KMS-11 (cell line): ENCODE results near the gene AMH.
A peak's percentile ranks its signal among the peaks of the same experiment; 100 is the strongest.

Experiments
- H2AFZ ChIP-seq: fragments of 200-600 bp; sonication (generic); 2 replicates; pipeline ENCODE4 v1.6.1; 2016; ENCODE audit warnings: antibody characterized with exemption, mixed run types, low read depth
- H3K27ac ChIP-seq: fragments of 200-600 bp; sonication (generic); 2 replicates; pipeline ENCODE4 v1.6.1; 2016; ENCODE audit warnings: mild to moderate bottlenecking, mixed run types
- H3K27me3 ChIP-seq: fragments of 200-600 bp; sonication (generic); 2 replicates; pipeline ENCODE4 v1.6.1; 2017; ENCODE audit warnings: mild to moderate bottlenecking, low read depth, mixed run types, moderate library complexity; ENCODE audit not compliant: insufficient read depth
- H3K36me3 ChIP-seq: fragments of 200-600 bp; sonication (generic); 2 replicates; pipeline ENCODE4 v1.6.1; 2017; ENCODE audit warnings: mild to moderate bottlenecking, mixed run types; ENCODE audit not compliant: insufficient read depth
- H3K4me1 ChIP-seq: fragments of 200-600 bp; sonication (generic); 2 replicates; pipeline ENCODE4 v1.6.1; 2016; ENCODE audit warnings: mild to moderate bottlenecking, low read depth, mixed run types; ENCODE audit not compliant: poor library complexity, severe bottlenecking
- H3K4me2 ChIP-seq: fragments of 200-600 bp; sonication (generic); 2 replicates; pipeline ENCODE4 v1.7.0; 2016; ENCODE audit warnings: mild to moderate bottlenecking, mixed run types
- H3K4me3 ChIP-seq: fragments of 200-600 bp; sonication (generic); IDR thresholded peaks from 2 replicates; pipeline ENCODE4 v1.6.1; 2017; ENCODE audit warnings: low read depth, low read length, mixed read lengths; ENCODE audit not compliant: insufficient read depth
- H3K79me2 ChIP-seq: fragments of 200-600 bp; sonication (generic); 2 replicates; pipeline ENCODE4 v1.6.1; 2016; ENCODE audit warnings: low read depth, mixed run types; ENCODE audit not compliant: insufficient read depth
- H3K9ac ChIP-seq: fragments of 200-600 bp; sonication (generic); 2 replicates; pipeline ENCODE4 v1.6.1; 2016; ENCODE audit warnings: mild to moderate bottlenecking, mixed run types
- H4K20me1 ChIP-seq: fragments of 200-600 bp; sonication (generic); 2 replicates; pipeline ENCODE4 v1.6.1; 2016; ENCODE audit warnings: mild to moderate bottlenecking, mixed run types; ENCODE audit not compliant: insufficient read depth
- TF ChIP-seq, protein P1 (sequence below): fragments of 200-600 bp; sonication (generic); conservative IDR thresholded peaks from 2 replicates; pipeline ENCODE4 v1.6.1; 2017; ENCODE audit warnings: low read depth, mild to moderate bottlenecking, antibody characterized with exemption, low read length, moderate library complexity, mixed read lengths

AMH gene

DNA sequence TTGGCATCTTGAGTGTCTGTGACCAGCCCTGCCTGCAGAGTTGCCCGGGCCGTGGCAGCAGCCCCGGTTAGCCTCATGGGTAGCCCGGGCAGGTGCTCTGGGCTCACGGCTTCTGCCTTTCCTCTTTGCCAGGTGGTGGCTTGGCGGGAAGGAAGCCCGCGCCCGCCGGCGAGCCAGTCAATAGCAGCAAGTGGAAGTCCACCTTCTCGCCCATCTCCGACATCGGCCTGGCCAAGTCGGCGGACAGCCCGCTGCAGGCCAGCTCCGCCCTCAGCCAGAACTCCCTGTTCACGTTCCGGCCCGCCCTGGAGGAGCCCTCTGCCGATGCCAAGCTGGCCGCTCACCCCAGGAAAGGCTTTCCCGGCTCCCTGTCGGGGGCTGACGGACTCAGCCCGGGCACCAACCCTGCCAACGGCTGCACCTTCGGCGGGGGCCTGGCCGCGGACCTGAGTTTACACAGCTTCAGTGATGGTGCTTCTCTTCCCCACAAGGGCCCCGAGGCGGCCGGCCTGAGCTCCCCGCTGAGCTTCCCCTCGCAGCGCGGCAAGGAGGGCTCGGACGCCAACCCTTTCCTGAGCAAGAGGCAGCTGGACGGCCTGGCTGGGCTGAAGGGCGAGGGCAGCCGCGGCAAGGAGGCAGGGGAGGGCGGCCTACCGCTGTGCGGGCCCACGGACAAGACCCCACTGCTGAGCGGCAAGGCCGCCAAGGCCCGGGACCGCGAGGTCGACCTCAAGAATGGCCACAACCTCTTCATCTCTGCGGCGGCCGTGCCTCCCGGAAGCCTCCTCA lies 22.9 kb upstream of the AMH start:
- TF ChIP-seq, protein P1, sequence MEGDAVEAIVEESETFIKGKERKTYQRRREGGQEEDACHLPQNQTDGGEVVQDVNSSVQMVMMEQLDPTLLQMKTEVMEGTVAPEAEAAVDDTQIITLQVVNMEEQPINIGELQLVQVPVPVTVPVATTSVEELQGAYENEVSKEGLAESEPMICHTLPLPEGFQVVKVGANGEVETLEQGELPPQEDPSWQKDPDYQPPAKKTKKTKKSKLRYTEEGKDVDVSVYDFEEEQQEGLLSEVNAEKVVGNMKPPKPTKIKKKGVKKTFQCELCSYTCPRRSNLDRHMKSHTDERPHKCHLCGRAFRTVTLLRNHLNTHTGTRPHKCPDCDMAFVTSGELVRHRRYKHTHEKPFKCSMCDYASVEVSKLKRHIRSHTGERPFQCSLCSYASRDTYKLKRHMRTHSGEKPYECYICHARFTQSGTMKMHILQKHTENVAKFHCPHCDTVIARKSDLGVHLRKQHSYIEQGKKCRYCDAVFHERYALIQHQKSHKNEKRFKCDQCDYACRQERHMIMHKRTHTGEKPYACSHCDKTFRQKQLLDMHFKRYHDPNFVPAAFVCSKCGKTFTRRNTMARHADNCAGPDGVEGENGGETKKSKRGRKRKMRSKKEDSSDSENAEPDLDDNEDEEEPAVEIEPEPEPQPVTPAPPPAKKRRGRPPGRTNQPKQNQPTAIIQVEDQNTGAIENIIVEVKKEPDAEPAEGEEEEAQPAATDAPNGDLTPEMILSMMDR, result no peak
- Histone ChIP-seq H3K9ac (no peak overlapping the region), H3K27me3 (no peaks in the 10 kb centered on the region), H3K4me2 (no peak overlapping the region), H2AFZ (no peak overlapping the region), H3K4me1 (peaks cover 16% of the 10 kb centered on the region), H3K36me3 (0 out of 2 replicates have a peak, but pooled peaks cover 3% of the 10 kb centered on the region), H4K20me1 (no peaks in the 10 kb centered on the region), H3K4me3 (no peak overlapping the region), H3K79me2 (no peaks in the 10 kb centered on the region), H3K27ac (no peak overlapping the region)

DNA sequence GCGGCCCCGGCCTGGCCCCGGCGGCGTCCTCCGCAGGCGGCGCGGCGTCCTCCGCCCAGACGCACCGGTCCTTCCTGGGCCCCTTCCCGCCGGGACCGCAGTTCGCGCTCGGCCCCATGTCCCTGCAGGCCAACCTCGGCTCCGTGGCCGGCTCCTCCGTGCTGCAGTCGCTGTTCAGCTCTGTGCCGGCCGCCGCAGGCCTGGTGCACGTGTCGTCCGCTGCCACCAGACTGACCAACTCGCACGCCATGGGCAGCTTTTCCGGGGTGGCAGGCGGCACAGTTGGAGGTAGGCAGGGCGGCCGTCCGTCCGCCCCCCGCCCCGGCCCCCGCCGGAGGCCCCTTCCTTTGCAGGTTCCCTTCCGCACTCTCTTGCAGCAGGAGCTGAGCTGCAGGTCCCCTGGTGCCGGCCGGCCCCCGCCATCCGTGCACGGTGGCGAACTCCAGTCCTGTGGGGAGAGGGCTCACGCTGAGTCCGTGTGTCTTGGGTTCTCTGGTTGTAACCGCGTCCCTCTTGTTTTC lies 22.2 kb upstream of the AMH start:
- H3K79me2 ChIP-seq, result no peaks in the 10 kb centered on the region
- H4K20me1 ChIP-seq, result no peaks in the 10 kb centered on the region
- TF ChIP-seq, protein P1, result no peak
- no peak overlapping the region for H2AFZ ChIP-seq
- peak overlapping the region; percentile 81; the same call in 1 of the 2 replicates for H3K27ac ChIP-seq
- H3K4me2 ChIP-seq, result peak overlapping the region; percentile 56
- peaks cover 16% of the 10 kb centered on the region for H3K4me1 ChIP-seq
- H3K9ac ChIP-seq, result no peak overlapping the region
- H3K27me3 ChIP-seq, result no peaks in the 10 kb centered on the region
- H3K36me3 ChIP-seq, result 0 out of 2 replicates have a peak, but pooled peaks cover 3% of the 10 kb centered on the region
- H3K4me3 ChIP-seq, result no peak overlapping the region

DNA sequence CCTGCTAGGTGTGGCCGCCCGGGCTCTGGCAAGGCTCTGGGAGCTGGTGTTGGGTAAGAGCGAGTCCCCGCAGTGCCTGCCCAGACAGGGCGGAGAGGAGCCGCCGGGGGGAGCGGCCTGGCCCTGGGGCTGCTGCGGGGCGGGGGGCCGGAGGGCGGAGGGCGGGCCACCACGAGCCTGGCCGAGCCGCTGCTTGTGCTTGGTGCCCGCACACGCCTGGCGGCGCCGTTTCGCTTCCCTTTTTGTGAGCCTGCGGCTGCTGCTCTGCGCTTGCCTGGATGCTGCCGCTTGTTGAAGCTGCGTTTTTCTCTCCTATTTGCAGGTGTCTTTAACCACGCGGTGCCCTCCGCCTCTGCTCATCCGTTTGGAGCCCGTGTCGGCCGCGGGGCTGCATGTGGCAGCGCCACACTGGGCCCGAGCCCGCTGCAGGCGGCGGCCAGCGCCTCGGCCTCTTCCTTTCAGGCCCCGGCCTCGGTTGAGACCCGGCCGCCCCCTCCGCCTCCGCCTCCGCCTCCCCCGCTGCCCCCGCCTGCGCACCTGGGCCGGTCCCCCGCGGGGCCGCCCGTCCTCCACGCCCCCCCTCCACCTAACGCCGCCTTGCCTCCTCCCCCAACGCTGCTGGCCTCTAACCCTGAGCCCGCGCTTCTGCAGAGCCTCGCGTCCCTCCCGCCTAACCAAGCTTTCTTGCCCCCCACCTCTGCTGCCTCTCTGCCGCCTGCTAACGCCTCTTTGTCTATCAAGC lies 21.5 kb upstream of the AMH start:
- TF ChIP-seq, protein P1, result 0 out of 2 replicates have a peak, but pooled peaks have one; percentile 4
- peaks cover 3% of the 10 kb centered on the region; the same call in 1 of the 2 replicates for H3K36me3 ChIP-seq
- peak overlapping the region; percentile 56 for H3K4me2 ChIP-seq
- no peaks in the 10 kb centered on the region for H4K20me1 ChIP-seq
- H3K27me3 ChIP-seq, result no peaks in the 10 kb centered on the region
- H3K9ac ChIP-seq, result peak overlapping the region; percentile 35; the same call in 1 of the 2 replicates
- H3K79me2 ChIP-seq, result no peaks in the 10 kb centered on the region
- peaks cover 16% of the 10 kb centered on the region for H3K4me1 ChIP-seq
- H3K27ac ChIP-seq, result peak overlapping the region; percentile 81
- H3K4me3 ChIP-seq, result no peak overlapping the region
- no peak overlapping the region for H2AFZ ChIP-seq

DNA sequence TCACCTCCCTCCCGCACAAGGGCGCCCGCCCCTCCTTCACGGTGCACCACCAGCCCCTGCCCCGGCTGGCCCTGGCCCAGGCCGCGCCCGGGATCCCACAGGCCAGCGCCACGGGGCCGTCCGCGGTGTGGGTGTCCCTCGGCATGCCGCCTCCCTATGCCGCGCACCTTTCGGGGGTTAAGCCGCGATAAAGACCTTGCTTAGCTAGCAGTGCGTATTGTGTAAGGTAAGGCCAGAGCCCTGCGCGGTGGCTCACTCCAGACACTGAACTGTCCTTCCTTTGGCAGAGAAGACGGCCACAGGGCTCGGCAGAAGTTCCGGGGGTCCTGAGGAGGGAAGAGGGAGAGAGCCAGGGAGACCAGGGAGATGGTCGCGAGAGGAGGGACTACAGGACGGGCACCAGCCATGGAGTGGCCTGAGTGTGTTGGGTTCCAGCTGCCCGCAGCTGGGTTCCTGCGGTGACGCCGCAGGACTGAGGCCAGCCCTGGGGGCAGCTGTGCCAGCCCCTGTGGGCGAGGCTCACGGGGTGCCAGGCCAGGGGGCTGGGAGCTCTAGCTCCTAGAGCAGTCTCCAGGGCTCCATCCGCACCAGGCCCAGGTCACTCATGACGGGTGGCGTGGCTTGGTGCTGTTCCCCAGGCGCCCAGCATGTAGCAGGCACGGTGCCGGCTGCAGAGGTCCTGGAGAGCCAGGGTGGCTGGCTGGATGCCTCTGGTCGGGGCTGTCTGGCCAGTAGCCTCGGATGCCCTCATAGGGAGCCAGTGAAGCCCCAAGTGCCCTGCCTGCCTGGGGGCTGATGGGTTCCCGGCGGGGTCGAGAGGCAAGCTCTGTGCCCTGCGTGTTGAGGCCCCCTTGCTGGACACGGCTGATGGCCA lies 20.7 kb upstream of the AMH start:
- Histone ChIP-seq H3K27me3 (no peaks in the 10 kb centered on the region), H2AFZ (no peak overlapping the region), H4K20me1 (no peaks in the 10 kb centered on the region), H3K4me2 (peak overlapping the region; percentile 29), H3K4me3 (no peak overlapping the region), H3K27ac (peak overlapping the region; percentile 81), H3K79me2 (peaks cover 7% of the 10 kb centered on the region; the same call in 1 of the 2 replicates), H3K36me3 (peaks cover 7% of the 10 kb centered on the region; the same call in 1 of the 2 replicates), H3K9ac (peak overlapping the region; percentile 35; the same call in 1 of the 2 replicates), H3K4me1 (peaks cover 23% of the 10 kb centered on the region)
- TF ChIP-seq, protein P1, result no peak
